ENCODE measurements around the gene BOD1L1.
"Not testable (repeated sequence)": the region's sequence is repeated elsewhere in the genome, so short reads cannot be mapped to it uniquely, and the experiment has no call there.

The BOD1L1 gene

DNA sequence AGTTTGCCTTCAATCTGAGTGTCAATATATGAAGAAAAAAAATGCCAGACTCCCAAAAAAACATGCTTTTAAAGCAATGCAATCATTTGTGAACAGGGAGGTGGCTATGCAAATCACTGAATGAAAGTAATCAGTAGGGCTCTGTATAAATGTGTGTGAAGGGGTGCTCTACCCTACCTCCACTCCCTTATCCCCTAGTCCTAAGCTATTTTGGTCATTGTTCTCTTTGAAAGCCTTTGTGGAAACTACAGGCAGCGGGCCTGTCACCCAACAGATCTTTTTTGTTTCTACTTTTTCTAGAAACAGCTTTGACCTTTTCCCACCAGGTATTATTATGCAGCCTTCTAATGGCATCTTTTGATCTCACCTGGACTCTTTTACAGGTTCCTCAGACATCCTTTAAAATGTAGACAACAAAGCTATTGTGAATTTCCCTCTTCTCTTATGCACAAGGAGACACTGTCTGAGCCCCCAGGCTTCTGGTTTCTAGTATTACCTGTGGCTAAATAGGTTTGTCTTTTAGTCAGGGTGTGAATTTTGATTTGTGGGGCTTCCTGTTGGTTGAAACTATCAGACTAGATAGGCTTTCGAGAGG lies 9.2 kb downstream of the BOD1L1 start:
- DNase-seq = no peak

DNA sequence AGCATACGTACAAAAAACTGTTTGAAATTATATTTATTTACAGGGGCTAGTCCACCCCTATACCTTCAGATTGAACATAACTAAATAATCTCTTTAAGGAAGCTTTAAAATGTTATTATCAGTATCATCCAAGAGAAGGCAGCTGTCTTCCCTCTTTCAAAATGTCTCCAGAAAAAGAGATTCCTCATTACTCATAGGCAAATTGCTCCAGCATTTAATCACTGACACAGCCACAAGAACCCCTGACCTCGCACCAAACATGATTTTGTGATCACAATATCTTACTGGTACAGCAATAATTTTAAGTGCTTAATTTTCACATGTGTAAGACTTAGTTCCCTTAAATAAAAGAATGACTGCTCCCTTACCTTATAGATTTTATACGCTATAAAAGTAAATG lies 9.7 kb downstream of the BOD1L1 start:
- DNase-seq = no peak

DNA sequence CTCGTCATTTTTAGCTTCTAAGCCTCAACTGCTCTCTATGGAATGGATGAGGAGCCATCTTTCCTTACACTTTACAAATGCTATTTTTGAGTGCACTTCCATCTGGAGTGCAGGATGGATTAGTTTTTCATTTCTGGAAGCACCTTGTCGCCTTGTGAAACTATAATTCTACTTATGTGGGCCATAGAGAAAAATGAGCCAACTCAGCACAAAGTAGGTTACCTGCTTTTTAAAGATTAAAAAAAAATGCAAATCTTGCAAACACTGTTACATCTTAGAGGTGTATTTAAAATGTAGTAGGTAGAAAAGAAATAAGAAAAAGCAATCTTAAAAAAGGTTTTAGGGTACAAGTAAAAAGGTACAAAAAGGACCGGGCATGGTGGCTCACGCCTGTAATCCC lies 10.9 kb downstream of the BOD1L1 start:
- DNase-seq = no peak

DNA sequence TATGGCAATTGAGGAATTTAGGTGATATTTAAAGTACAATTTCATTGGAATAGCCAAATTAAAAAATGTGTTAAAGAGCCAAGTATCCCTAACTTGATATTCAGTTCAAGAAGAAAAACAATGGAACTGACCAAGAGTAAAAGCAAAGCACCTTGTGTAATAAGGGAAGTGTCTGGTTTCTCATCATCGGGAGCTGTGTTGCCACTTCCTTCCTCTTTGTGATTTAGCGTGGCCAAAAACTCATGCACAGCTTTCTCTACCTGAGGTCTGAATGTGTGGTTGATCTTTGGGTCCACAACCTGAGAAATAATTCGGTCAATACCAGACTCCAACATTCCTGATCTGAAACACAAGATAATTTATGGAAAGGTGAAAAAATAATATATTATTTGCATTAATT lies 12.4 kb downstream of the BOD1L1 start:
- DNase-seq = no peak

DNA sequence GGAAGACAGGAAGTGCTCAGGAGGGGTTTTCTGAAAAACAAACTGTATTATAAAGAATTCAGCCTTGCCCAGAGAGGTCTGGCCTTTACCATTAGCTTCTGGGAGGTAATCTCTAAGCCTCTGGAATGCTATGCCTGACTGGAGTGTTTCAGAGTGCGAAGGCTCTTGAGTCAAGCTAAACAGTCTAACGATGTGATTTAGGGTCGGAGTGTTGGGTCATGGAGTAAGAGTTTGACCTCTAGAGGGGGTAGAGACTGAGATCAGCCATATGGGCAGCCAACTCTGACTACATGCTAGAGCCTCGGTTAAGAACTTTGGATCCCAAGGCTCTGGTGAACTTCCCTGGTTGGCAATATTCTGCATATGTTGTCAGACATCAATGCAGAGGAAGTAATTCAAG lies 15.0 kb downstream of the BOD1L1 start:
- no peak for DNase-seq

DNA sequence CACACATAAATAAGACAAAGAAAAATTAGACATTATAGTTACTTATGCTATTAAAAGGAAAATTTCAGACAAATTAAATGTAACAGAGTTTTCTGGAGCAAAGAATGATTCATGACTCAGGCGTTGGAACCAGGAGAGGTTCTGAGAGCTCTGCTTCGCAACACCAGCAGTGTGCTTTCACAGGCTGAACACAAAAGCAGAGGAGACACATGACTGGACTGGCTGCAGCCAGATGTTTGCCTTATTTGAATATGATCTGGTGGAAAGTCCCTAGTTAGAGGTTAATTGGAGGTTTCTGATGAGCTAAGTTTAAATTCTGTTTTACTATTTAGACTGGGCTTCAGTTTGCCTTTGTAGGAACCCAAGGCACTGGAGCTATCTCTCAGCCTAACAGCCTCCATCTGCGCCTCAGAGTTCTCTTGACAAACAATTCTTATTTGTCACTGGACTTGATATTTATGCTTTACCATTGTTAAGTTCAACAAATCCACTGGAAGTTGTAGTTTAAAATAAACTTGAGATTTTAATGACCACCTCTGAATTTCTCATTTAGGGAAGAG lies 16.2 kb downstream of the BOD1L1 start:
- DNase-seq = no peak

DNA sequence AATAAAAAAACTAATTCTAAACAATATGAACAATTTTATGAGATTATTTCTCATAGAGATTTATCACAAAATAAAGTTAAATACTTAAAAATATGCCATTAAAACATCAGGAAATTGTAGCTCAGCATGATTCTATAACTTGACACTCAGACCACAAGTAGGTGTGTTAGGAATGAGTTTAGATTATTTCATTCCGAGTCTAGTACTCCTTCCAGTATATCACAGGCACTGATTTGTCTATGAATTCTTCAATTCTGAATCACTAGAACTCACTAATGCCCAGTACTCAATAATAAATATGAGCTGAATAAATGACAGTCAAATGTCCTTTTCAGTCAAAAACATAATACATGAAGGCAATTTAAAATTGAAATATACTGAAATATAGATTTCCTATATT lies 22.2 kb downstream of the BOD1L1 start:
- DNase-seq = no peak

DNA sequence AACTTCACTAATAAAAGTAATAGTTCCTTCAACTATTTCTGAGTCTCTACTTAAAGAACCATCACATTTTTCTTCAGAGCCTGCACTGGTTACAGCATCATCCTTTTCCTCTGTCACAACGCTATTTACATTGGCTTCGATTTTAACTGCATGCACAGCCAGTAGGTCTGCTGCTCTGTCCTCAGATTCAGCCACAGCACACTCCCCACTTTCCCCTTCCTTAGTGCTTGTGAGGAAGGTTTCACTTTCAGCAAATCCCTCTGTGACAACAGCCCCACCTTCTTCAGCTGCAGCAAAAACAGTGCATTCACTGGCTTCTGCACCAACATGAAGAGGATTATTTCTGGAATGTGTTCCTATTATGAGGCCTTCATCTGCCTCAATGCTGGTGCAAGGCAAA lies 25.7 kb downstream of the BOD1L1 start:
- no peak for DNase-seq

DNA sequence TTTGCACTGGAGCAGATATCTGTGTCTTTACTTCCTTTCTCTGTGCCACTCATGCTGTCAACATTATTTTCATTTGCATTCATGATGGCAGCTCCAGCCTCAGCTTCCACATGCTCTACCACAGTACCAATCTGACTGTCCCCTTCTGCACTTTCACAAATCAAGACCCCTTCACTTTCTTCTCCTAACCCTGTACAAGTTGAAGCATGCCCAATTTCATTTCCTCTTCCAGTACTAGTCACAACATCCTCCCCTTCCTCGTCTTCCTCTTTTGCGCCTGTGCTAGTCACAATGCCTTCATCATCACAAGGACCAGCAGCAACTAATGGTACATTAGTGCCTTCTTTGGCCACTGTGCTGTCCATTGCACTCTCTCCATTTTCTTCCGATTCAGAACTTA lies 26.5 kb downstream of the BOD1L1 start:
- no peak for DNase-seq

DNA sequence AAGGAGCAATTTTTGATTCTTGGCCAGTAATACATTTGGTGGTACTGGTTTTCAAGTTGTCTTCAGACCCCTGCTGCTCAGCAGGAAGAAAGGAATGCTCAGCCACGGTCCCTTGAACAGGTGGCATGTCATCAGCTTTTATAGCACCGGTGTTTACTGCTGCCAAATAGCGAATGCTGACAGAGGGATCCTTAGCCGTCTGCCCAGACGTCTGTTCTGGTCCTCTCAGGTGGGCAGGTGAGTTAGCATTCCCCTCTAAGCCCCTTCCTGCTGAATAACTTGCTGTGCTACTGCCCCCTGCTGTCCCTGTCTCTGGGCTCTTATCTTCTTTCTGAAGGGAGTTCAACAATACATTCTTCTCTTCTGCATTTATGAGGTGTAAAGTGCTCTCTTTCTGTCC lies 28.4 kb downstream of the BOD1L1 start:
- no peak for DNase-seq

DNA sequence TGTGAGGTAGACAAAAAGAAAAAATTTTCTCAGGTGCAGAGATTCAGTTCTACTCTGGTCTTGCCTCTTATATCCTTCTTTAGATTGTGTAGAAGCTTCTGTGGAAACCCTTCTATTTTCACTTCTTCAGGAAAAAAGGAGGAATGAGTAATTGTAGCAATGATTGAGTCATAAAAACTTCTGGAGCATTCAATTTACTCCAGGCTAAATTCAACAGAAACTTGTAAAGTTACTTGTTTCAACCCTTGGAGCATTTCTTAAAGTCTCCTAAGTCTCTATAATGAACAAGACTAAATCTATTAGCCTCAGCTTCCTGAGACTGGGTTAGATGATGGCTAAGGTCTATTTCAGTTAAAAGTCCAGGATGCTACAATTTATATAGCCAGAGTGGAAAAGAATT lies 29.9 kb downstream of the BOD1L1 start:
- DNase-seq = no peak

DNA sequence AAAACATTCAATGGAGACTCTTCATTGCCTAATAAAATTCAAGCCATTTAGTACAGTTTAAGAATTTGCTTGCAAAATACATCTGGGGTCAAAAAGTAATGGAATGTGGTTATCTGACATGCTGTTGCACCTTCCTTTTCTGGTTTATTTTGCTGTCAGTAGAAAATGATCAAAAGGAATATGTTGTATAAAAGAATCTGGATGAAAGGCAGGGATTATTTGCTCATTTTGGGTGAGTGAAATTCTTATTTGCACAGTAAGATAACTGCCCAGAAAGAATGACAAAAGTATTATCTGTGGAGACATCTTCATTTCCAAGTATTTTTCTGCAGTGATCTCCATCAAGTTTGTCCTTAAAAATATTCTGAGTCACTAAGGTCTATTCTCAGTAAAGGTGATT lies 30.4 kb downstream of the BOD1L1 start:
- no peak for DNase-seq

DNA sequence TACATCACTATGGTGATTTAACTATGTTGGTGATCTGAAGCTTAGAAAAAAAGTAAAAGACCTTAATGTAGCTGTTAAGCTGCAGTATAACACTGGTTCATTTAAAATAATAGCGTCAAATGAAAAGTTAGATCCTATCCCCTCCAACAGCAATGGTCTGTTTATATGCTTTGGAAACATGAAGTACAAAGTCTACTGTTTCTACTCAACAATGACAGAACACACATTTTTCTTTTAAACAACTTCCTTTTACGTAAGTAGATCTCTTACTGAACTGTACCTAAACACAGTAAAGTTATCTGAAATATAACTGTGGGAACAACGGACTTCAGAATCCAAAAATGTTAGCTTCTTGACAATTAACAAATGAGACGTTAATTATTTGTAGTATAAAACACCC lies 35.3 kb downstream of the BOD1L1 start:
- DNase-seq = no peak

DNA sequence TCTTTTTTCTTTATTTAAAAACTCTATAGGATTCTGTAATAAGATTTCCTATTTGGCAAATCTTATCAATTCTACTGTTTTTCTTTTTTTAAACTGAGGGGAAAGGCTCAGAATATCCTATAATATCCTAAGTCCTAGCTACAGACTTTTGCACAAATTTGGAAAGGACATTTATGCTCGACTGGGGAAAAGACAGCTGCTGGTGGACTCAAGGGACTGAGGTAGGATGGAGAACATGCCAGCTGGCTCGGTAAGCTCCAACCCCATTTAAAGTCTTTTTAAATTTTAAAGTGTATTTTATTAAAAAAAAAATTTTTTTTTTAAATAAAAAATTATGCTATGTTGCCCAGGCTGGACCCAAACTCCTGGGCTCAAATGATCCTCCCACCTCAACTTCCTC lies 36.8 kb downstream of the BOD1L1 start:
- no peak for DNase-seq

DNA sequence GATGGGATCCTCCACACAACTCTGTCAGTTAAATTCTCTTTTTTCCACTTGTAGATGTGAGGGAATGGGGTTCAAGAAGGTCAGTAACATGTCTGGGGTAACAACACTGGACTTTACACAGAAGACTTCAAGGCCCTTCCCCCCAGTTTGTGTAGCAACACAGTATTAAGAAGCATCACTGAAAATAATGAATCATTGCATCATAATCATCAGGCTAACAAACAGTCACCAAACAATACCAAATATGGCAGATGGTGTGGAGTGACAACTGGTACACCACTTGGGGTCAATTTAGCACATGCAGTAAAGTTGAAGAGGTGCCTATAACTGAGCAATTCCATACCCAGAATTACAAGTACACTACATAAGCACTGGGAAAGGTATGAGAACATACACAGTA lies 38.6 kb downstream of the BOD1L1 start:
- no peak for DNase-seq

DNA sequence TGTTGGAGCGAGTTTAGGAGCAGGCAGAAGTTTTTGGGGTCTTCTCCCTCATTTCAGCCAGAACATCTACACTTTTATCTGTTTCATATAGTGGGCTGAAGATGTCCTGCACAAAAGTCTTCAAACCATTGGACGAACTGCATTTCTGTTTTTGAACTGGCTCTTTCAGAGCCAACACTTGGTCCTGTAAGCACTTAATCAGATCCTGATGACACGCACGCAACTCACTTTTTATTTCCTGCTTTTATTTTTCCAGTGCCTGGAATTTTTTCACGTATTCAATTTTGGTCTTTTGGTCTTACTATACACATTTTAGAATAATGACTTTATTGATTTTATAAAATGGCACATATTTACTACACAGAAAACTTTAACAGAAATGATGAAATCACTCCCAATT lies 43.0 kb downstream of the BOD1L1 start:
- no peak for DNase-seq

DNA sequence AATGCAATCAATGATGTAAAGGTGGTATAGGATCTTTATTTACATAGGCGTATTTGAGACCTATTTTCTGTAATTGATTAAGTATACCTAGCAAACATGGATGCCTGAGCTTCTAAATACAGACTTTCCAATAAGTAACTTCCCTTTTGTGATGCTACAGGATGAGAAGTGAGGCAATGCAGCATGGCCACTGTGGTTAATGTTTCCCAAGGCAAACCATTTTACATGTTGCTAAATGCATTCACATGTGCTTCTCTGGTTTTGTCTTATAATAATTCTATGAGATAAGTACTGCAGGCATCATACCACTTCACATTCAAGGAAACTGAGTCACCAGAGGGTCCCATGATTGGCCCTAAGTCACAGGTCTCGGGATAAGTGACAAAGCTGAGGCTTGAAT lies 47.5 kb downstream of the BOD1L1 start:
- no peak for DNase-seq

DNA sequence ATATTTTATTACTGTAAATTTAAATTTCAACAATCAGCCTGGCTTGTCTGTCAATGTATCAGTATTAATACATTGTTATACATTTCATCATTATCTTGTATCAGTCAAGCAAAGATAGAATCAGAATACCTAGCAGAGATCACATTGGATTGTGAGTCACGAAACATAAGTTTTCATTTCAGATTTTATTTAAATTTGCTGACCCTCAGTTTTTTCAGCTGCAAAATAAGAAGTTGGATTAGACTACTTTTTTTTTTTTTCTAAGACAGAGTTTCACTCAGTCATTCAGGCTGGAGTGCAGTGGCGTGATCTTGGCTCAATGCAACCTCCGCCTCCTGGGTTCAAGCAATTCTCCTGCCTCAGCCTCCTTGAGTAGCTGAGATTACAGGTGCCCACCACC lies 49.9 kb downstream of the BOD1L1 start:
- DNase-seq = no peak

DNA sequence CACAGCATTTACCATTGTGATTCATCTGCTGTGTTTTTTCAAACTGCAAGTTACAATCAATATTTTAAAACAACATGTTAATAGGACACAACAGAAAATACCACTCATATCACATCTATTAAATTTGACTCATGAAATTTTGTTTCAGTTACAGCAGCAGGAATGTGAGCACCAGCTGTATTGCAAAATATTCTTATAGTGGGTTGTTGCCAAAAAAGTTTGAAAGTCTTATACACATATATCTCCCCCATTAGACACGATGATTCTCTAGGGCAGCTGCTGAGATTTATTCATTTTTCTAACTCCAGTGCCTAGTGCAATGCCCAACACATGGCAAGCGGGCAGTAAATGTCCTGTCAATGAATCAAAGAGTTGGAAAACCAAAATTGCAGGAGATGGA lies 56.6 kb downstream of the BOD1L1 start:
- no peak for DNase-seq

DNA sequence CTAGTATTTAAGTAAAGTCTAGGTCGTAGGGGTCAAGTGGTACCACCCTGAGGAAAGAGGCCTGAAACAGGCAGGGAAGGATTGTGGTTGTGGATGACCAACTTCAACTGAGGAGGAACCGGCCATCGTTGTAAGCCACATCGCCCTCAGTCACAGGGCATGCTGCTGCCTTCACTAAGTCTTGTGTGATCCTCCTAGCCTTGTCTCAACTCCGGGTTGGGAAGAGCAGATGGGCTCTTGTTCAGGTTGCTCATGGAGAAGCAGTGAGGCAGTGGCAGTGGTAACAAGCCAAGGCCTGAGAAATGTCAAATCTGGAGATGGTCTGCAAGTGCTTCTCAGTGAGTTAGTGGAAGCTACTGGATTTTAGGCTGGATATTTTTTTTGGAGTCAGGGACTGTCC lies 60.4 kb downstream of the BOD1L1 start:
- DNase-seq = no peak

DNA sequence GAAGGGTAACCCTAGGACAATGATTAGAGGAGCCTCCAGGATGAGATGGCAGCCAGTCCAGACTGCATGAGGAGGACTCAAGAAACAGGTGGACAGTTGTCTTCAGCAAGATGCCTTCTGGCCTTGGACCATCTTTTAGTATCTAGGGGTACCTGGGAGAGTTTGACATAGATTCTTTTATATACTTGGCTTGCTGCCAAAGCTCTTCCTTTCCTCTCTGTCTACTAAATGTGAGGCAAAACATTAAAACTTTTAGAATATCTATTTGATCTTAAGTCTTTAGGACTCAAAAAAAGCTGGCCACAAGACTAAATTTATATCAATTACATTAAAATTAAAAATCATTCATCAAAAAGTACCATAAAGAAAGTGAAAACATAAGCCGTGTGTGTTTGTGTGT lies 64.6 kb downstream of the BOD1L1 start:
- DNase-seq = no peak

DNA sequence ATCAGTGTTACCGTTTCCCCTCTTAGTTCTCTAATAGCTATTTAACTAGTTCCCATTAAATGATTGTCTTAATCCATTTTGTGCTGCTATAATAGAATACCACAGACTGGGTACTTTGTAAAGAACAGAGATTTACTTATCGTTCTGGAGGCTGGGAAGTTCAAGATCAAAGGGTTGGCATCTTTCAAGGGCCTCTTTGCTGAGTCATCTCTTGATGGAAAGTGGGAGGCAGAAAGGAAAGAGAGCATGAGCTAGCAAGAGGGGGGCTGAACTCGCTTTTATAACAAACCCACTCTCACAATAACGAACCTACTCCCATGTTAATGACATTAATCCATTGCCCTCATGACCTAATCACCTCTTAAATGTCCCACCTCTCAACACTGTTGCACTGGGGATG lies 65.9 kb downstream of the BOD1L1 start:
- DNase-seq = no peak

DNA sequence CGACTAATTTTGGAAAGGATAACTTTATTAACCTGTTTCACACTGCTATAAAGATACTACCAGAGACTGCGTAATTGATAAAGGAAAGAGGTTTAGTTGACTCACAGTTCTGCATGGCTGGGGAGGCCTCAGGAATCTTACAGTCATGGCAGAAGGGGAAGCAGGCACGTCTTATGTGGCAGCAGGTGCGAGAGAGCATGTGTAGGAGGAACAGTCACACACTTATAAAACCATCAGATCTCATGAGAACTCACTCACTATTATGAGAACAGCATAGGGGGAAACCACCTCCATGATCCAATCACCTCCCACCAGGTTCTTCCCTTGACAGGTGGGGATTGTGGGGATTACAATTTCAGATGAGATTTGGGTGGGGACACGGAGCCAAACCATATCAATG lies 67.4 kb downstream of the BOD1L1 start:
- not testable (repeated sequence) for DNase-seq

DNA sequence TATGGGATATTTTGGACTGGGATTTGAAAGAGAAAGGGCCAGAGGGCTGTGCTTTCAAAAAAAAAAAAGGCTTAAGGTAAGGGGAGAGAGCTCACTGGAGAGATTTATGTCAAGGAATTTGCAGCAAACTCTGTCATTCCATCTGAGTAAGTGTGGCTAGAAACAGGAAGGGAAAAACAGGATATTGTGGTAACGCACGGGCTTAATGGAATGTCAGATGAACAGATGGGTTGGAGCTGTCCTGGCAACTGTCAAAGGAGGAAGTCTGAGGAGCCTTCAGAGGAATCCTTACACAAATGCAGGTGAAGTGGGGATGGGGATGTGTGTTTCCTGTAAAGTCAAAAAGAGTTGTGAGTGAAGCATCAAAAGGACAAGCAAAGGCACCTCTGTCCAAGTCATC lies 68.1 kb downstream of the BOD1L1 start:
- DNase-seq = no peak

DNA sequence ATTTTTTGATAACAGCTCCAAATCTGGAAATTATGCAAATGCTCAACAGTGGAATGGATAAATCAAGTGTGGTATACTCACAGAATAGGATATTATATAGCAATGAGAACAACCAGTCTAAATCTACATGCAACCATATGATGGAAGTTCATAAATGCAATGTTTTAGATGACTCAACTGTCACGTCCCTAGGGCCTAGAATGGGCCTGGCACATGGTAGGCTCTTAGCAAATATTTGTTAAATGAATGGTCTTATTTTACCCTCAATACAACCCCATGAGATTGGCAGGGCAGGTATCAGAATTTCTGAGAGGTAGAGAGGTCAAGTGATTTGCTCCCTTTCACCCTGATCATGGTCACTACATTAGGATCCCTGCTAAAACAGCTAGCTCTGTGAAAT lies 68.6 kb downstream of the BOD1L1 start:
- DNase-seq = no peak

DNA sequence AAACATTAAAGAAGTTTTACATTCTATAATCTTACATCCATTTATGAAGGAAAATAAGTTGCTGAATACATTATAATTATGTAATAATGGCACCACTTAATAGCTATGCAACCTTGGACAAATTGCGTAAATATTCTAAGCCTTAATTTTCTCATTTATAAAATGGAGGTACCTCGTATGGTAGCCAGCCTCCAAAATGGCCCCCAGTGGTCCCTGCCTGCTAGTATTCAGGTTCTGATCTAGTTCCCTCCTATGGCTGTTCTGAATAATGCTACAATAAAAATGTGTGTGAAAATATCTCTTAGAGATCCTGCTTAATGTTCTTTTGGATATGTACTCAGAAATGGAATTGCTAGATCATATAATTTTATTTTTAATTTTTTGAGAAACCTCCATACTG lies 72.2 kb downstream of the BOD1L1 start:
- no peak for DNase-seq
